Fibroblast of skin of abdomen (primary cell): ENCODE data around the gene RYR1. TPM values are rescaled to one million over a fixed set of nuclear protein-coding genes. Genes with fewer than 3 reads are reported as not detected.

Experiments
- DNase-seq: peaks from one replicate; pipeline ENCODE4 v3.0.0-alpha.2; 2013
- polyA plus RNA-seq, 2 experiments: library from polyadenylated mRNA; unstranded; fragments of 120-200 nt; gene quantifications; one replicate each; pipeline ENCODE4 v1.2.1, GENCODE V29; 2013; ENCODE audit not compliant: insufficient read length in 2 of 2

The RYR1 gene
- 1.8 TPM for polyA plus RNA-seq (2013, experiment 1 of 2; ENCODE audit: insufficient read length)
- 1.8 TPM for polyA plus RNA-seq (2013, experiment 2 of 2; ENCODE audit: insufficient read length)

- DNase-seq = no peak
These were observed at the start of gene RYR1 for GRCh38 chr19:38433268-38433733. TSS of gene RYR1 (plus strand) at chr19:38433691. CDS start at chr19:38433830, 139 bp downstream.

GRCh38 chr19:38383743-38384142, 49.7 kb upstream of the RYR1 start:
- DNase-seq = no peak

- peak; percentile 28 for DNase-seq
These were observed 49.1 kb upstream of the RYR1 start for GRCh38 chr19:38384209-38385027.

- DNase-seq = no peak
These were observed 48.3 kb upstream of the RYR1 start for GRCh38 chr19:38385057-38385803.

GRCh38 chr19:38385804-38386257, 47.7 kb upstream of the RYR1 start:
- DNase-seq = no peak

- no peak for DNase-seq
These were observed 47.1 kb upstream of the RYR1 start for GRCh38 chr19:38386300-38386970.

- no peak for DNase-seq
These were observed 46.4 kb upstream of the RYR1 start for GRCh38 chr19:38386971-38387549.

- DNase-seq = peak; percentile 94
These were observed 45.7 kb upstream of the RYR1 start, which contains the start of gene GGN for GRCh38 chr19:38387550-38388348. TSS of gene GGN (minus strand) at chr19:38388034. CDS start at chr19:38387261, 773 bp downstream.

GRCh38 chr19:38388349-38389100, 45.0 kb upstream of the RYR1 start, which contains the start of gene SPRED3:
TSS of gene SPRED3 (plus strand) at chr19:38388697. CDS start at chr19:38390303, 1,606 bp downstream.
- DNase-seq = peak; percentile 67

- DNase-seq = peak; percentile 81
These were observed 44.2 kb upstream of the RYR1 start for GRCh38 chr19:38389101-38389925.

- DNase-seq = no peak
These were observed 43.2 kb upstream of the RYR1 start for GRCh38 chr19:38389957-38390924.

GRCh38 chr19:38391911-38392464, 41.5 kb upstream of the RYR1 start:
- DNase-seq = no peak

- peak; percentile 35 for DNase-seq
These were observed 40.7 kb upstream of the RYR1 start for GRCh38 chr19:38392707-38393308.

- peak; percentile 59 for DNase-seq
These were observed 39.0 kb upstream of the RYR1 start for GRCh38 chr19:38394488-38394887.

GRCh38 chr19:38395381-38396114, 37.9 kb upstream of the RYR1 start:
- DNase-seq = no peak

GRCh38 chr19:38399081-38399480, 34.4 kb upstream of the RYR1 start:
- DNase-seq = no peak

GRCh38 chr19:38399537-38399936, 34.0 kb upstream of the RYR1 start:
- DNase-seq = no peak
